Astrocyte (in vitro differentiated cells and primary cell): Measurements from ENCODE around the gene MTHFD1. TPM values are rescaled to one million over a fixed set of nuclear protein-coding genes. Genes with fewer than 3 reads are reported as not detected.

Experiments
- DNase-seq: peaks from one replicate; pipeline ENCODE4 v3.0.0-alpha.2; 2010; ENCODE audit warnings: low read depth
- FAIRE-seq: peaks from 2 replicates; lab custom pipeline; 2011; peaks lifted over from hg19 to GRCh38; lab: Jason Lieb, UNC
- H2AFZ ChIP-seq: 2 replicates; pipeline ENCODE4 v1.6.0; 2012; ENCODE audit warnings: low read depth, low read length, inconsistent platforms
- H3K27ac ChIP-seq: 2 replicates; pipeline ENCODE4 v1.5.1; 2011; ENCODE audit warnings: low read depth, low read length, inconsistent platforms
- H3K27me3 ChIP-seq: 2 replicates; pipeline ENCODE4 v1.6.0; 2011; ENCODE audit warnings: low read length, inconsistent platforms; ENCODE audit not compliant: insufficient read depth
- H3K36me3 ChIP-seq: 2 replicates; pipeline ENCODE4 v1.5.1; 2011; ENCODE audit warnings: low read length, inconsistent platforms; ENCODE audit not compliant: insufficient read depth
- H3K4me1 ChIP-seq: 2 replicates; pipeline ENCODE4 v1.5.1; 2011; ENCODE audit warnings: low read length, inconsistent platforms; ENCODE audit not compliant: insufficient read depth
- H3K4me2 ChIP-seq: 2 replicates; pipeline ENCODE4 v1.6.0; 2012; ENCODE audit warnings: low read length, inconsistent platforms
- H3K4me3 ChIP-seq: 2 replicates; pipeline ENCODE4 v1.5.1; 2011; ENCODE audit warnings: low read depth, mild to moderate bottlenecking, low read length, inconsistent platforms; ENCODE audit not compliant: insufficient read depth
- H3K79me2 ChIP-seq: 2 replicates; pipeline ENCODE4 v1.6.0; 2012; ENCODE audit warnings: mild to moderate bottlenecking, low read length, inconsistent platforms; ENCODE audit not compliant: insufficient read depth
- H3K9ac ChIP-seq: 2 replicates; pipeline ENCODE4 v1.6.0; 2012; ENCODE audit warnings: mild to moderate bottlenecking, low read length, inconsistent platforms
- H3K9me3 ChIP-seq: 2 replicates; pipeline ENCODE4 v1.5.1; 2012; ENCODE audit warnings: low read depth, mild to moderate bottlenecking, low read length, inconsistent platforms; ENCODE audit not compliant: insufficient read depth
- H4K20me1 ChIP-seq: 2 replicates; pipeline ENCODE4 v1.6.0; 2012; ENCODE audit warnings: low read length, inconsistent platforms; ENCODE audit not compliant: insufficient read depth
- H3K27ac Mint-ChIP-seq: one replicate; pipeline ENCODE4 v1.8.0; 2021; ENCODE audit warnings: mild to moderate bottlenecking, mixed read lengths; ENCODE audit not compliant: unreplicated experiment
- H3K27me3 Mint-ChIP-seq: one replicate; pipeline ENCODE4 v1.8.0; 2021; ENCODE audit warnings: low read depth, mixed read lengths; ENCODE audit not compliant: unreplicated experiment
- H3K36me3 Mint-ChIP-seq: one replicate; pipeline ENCODE4 v1.8.0; 2021; ENCODE audit warnings: low read depth, mixed read lengths; ENCODE audit not compliant: unreplicated experiment
- H3K4me1 Mint-ChIP-seq: one replicate; pipeline ENCODE4 v1.8.0; 2021; ENCODE audit warnings: low read depth, mixed read lengths; ENCODE audit not compliant: unreplicated experiment
- H3K4me3 Mint-ChIP-seq: one replicate; pipeline ENCODE4 v1.8.0; 2021; ENCODE audit warnings: mild to moderate bottlenecking, moderate library complexity, mixed read lengths; ENCODE audit not compliant: unreplicated experiment
- H3K9me3 Mint-ChIP-seq: one replicate; pipeline ENCODE4 v1.8.0; 2021; ENCODE audit warnings: mild to moderate bottlenecking, mixed read lengths; ENCODE audit not compliant: unreplicated experiment
- CTCF ChIP-seq: IDR thresholded peaks from 2 replicates; pipeline ENCODE4 v1.5.1; 2011; ENCODE audit warnings: low read depth, mild to moderate bottlenecking, inconsistent platforms, low read length, moderate library complexity; ENCODE audit not compliant: insufficient read depth
- EZH2 ChIP-seq: IDR thresholded peaks from 2 replicates; pipeline ENCODE4 v1.6.1; 2012; ENCODE audit warnings: mild to moderate bottlenecking, low read length, inconsistent platforms; ENCODE audit not compliant: insufficient read depth
- total RNA-seq: library from RNA; stranded (reverse); gene quantifications from 2 replicates; pipeline ENCODE4 v1.2.1, GENCODE V29; 2021

The MTHFD1 gene
- total RNA-seq, 1 donor from 2014 or later: 56.9 TPM

GRCh38 chr14:64442300-64442988 is 54.3 kb downstream of the MTHFD1 start:
- Mint-ChIP-seq H3K4me3 (no peak overlapping the region), H3K9me3 (no peaks in the 10 kb centered on the region), H3K36me3 (peaks cover 18% of the 10 kb centered on the region), H3K27me3 (no peaks in the 10 kb centered on the region), H3K4me1 (peaks cover 39% of the 10 kb centered on the region), H3K27ac (no peak overlapping the region)
- Histone ChIP-seq H3K9ac (no peak overlapping the region), H3K36me3 (peaks cover 19% of the 10 kb centered on the region), H2AFZ (no peak overlapping the region), H3K9me3 (no peaks in the 10 kb centered on the region), H3K4me2 (no peak overlapping the region), H3K4me1 (peaks cover 36% of the 10 kb centered on the region), H3K27ac (no peak overlapping the region), H4K20me1 (no peaks in the 10 kb centered on the region), H3K27me3 (no peaks in the 10 kb centered on the region), H3K79me2 (no peaks in the 10 kb centered on the region), H3K4me3 (no peak overlapping the region)
- no peak for FAIRE-seq
- TF ChIP-seq EZH2 (no peak), CTCF (no peak)
- no peak for DNase-seq

DNA sequence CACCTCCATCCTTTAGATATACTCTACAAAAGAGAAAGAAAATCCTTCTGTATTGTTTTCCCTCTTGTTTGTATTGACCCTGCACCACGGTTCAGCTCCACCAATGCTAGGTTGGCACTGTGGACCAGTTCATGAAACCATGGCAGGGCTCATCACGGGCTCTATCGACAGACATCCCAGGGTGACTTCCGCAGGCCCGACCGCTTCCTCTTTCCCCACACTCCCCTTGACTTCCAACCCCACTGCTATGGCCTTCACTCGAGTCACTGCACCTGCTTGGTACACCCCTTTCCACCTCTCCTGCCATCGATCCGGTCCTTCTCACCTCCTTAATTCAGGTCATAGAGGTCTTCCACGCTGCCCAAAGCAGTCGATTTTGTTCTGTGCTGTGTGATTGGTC is 56.0 kb downstream of the MTHFD1 start:
- Mint-ChIP-seq H3K4me1 (peaks cover 41% of the 10 kb centered on the region), H3K9me3 (no peaks in the 10 kb centered on the region), H3K4me3 (peak overlapping the region; percentile 57), H3K27ac (peak overlapping the region; percentile 86), H3K27me3 (no peaks in the 10 kb centered on the region), H3K36me3 (peaks cover 20% of the 10 kb centered on the region)
- Histone ChIP-seq H3K36me3 (peaks cover 22% of the 10 kb centered on the region), H3K27ac (no peak overlapping the region), H3K79me2 (no peaks in the 10 kb centered on the region), H3K27me3 (no peaks in the 10 kb centered on the region), H3K9ac (no peak overlapping the region), H3K4me3 (no peak overlapping the region), H4K20me1 (no peaks in the 10 kb centered on the region), H3K4me1 (peaks cover 24% of the 10 kb centered on the region), H3K4me2 (no peak overlapping the region), H3K9me3 (no peaks in the 10 kb centered on the region), H2AFZ (no peak overlapping the region)
- DNase-seq (no peak), FAIRE-seq (no peak)
- TF ChIP-seq EZH2 (no peak), CTCF (no peak)
